Stimulated activated CD8-positive, alpha-beta memory T cell treated with anti-CD3 and anti-CD28 coated beads, Interleukin-15, amount 100 ng/mL, for 24 hours (primary cell): Measurements from ENCODE around the gene SPG11.
"Not testable (repeated sequence)": the region's sequence is repeated elsewhere in the genome, so short reads cannot be mapped to it uniquely, and the experiment has no call there.

Experiments
- DNase-seq: peaks from one replicate; pipeline ENCODE4 v3.0.0-alpha.2; 2020; ENCODE audit warnings: low read depth

The SPG11 gene

DNA sequence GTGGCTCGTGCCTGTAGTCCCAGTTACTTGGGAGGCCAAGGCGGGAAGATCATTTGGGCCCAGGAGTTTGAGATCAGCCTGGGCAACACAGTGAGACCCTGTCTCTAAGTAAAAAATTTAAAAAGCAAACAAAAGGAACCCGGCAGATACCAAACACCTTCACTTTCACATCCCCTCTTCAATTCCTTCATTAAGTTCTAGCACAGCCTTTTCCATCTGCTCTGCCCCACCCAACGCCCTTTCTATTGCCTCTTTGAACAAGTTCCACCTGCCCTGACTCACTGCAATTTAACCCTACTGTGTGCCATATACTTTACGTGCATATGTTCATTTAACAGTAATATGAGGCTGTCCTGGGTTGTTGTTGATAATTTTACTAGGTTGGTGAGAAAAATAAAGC, 12.4 kb upstream of the SPG11 start:
- no peak for DNase-seq

DNA sequence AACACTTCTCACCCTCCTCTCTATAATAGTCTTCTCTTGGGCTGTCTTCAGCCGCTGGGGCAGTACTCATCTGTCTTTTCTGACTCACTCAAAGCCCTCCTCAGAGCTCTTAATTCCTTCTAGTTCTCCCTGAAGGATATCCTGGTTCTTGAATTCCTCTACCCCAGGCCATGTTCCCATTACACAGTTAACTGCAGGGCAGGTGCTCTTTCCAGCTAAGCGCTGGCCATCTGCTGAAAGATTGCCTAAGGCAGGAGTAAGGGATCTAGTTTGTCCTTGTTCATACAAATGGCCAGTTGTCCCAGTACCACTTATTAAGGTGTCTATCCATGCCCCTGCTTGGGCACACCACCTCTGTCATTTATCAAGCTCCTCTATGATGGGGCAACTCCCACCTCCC, 10.2 kb upstream of the SPG11 start:
- no peak for DNase-seq

DNA sequence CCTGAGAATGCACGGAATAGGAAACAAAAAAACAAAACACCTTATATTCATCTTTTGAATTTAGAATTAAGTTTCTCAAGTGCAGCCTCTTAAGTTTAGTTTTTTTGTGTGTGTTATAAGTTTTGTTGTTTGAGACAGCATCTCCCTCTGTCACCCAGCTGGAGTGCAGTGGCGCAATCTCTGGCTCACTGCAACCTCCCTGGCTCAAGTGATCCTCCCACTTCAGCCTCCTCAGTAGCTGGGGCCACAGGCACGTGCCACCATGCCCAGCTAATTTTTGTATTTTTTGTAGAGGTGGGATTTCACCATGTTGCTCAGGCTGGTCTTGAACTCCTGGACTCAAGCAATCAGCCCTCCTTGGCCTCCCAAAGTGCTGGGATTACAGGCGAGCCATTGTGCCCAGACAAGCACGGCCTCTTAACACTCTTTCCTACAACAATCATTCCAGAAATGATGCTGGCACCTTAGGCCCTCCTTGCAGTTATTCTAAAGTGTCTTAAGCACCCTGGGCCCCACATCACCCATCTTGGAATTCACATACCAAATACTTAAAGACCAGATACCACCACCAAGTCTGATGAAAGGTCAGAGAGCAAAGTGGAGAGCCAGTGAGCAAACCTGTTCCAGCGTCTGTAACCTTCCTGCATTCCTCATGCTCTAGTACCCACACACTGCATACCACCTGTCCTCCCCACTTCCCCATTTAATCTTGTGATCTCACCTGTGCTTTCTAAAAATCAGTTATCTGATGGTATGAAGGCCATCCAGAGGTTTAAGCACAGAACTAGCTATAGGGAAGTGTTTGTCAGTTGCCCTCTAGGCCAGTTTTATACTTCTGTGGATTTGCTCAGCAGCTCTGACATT, 6.9 kb upstream of the SPG11 start:
- DNase-seq = no peak

DNA sequence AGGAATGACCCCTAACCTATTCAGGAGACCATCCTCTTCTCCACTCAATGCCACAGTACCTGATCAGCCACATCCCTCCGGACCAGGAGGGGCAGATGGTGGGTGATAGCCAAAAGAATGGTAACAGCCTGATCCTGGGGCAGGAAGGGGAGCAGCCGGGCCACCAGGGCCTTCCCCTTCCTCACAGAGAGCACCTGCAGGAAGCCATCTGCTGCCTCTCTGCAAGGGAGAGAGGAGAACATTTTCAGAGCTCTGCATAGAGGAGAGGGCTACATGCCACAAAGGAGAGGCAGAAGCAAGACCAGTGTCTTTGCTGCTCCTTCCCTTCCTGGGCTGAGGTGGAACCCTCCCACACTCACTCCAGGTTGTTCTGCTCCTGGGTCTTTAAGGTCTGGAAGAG, 5.5 kb upstream of the SPG11 start:
- DNase-seq = no peak

DNA sequence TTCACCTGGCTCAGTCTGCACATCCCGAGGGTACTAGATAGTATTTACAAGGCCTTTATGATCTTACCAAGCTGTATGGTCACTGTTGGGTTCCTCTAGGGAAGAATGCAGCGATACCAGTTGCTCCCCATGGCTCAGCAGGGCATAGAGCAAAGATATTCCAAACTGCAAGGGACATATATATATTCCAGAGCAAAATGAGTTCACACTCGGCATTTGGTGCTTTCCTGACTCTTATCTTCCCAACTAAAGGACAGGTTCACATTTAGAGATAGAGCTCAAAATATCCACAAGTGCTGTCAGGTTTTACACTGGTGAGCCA, 3.5 kb upstream of the SPG11 start:
- DNase-seq = no peak

DNA sequence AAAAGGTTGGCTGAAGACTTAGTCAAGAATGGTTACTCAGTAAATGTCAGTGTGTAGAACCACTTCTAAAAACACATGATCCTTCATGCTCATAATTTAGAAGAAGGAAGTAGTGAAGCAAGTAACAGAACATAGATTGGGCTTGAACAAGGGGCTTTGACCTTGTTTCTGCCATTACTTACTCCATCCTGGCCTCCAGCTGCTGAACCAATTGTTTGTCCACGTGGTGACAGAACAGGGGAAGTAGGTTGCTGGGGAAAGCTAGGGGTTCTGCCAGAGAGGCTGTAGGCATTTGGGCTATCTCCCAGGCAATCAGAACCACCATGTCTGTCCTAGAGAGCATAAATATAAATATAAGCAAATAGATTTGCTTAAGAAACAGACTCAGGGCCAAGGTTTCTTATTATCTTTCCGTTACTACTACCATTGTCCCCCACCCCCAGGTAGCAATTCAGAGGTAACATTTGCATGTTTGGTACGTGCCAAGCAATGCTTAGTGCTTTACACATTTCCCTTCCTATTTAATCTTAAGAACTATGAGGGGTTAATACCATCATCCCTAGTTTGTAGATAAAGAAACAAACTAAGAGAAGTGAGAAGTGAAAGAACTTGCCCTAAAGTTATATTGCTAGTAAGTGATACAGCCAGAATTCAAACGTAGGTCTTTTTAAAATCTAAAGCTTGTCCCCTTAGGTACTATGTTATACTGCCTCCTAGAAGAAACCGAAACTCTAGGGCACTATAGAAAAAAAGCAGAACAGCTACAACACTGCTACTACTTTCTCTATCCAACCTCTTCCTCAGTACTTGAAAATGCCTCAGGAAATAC, 3.0 kb upstream of the SPG11 start:
- no peak for DNase-seq

DNA sequence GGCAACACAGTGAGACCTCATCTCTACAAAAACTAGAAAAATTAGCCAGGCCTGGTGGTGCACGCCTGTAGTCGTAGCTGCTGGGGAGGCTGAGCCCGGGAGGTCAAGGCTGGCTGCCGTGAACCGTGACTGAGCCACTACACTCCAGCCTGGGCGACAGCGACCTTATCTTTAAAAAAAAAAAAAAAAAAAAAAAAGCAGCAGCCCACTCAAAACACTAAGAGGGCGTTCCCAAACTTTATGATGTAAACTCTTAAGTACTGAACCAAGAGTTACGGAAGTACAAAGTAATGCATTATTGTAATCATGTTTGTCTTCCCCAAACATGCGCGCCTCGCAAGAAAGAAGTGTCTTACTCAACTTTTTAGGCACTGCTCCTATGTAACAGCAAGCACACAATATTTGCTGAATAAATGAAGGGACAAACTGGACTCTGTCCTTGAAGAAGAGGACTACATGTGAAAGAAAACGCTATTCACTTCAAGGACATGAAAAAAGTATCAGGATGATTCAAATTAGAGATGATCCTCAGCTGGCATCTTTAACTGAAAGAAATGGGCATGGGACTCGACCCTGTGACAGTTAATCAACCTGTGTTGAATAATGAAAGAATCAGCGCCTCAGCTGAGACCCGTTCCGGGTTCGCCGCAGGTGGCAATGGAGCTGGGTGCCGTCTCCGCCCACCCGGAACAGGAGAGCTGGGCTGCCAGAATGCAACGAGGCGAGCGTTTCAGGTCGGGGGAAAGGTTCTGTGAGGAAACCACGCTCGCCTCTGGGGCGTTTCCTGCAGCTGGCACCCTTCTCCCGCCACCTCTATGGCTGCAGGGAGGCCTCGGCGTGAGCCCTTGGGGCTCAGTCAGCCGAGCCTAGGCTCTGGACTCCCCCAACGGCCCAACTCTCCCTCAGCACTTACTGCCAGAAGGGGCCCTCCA, 718 bp downstream of the SPG11 start:
- DNase-seq = peak; percentile 43

DNA sequence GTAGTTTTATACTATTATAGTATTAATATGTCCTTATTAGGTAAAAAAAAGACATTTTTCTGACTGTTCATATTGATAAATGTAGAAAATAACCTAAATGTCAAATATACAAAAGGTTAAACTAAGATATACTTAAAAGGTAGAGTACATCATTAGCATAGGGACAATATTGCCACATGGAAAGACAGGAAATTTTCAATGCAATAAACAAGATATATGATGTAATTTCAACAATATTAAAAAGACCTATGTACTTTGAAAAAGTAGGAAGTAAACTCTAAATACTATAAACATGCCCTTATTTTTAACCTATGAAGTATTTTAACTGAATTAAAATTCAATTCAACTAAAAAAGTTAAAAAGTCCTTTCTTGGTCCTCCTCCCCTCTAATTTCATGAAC, 1.9 kb downstream of the SPG11 start:
- no peak for DNase-seq

DNA sequence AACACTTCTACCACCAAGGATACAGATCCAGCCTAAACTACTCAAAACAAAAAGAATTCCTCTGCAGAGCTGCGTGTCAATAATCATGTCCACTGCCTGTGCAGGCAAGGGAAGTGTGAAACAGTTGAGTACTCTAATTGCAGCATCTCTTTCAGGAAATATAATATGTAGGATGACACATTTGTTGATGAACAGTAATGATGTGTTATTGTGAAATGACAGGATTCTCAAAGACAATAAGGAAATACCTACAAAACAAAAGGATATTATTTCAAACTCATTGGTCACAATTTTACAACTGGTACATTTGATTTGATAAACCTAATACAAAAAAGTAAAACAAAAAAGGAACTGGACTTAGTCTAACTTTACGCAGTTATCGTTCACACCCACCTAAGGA, 4.4 kb downstream of the SPG11 start:
- DNase-seq = no peak

DNA sequence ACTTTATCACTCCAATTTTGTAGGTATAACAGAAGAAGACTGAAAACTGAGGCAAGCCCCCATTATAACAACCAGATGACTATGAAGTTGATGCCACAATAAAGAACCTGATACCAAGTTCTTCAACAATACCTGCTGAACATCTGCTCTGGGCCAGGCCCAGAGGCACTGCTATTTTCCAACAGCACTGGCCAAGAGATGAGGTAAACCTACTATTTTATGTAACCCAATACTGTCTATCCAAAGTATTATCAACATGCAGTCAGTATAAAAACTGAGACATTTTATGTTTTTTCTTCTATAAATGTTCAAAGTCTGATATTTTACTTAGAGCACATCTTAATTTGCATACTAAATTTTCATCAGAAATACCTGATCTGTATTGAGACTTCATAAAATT, 6.1 kb downstream of the SPG11 start:
- DNase-seq = no peak

DNA sequence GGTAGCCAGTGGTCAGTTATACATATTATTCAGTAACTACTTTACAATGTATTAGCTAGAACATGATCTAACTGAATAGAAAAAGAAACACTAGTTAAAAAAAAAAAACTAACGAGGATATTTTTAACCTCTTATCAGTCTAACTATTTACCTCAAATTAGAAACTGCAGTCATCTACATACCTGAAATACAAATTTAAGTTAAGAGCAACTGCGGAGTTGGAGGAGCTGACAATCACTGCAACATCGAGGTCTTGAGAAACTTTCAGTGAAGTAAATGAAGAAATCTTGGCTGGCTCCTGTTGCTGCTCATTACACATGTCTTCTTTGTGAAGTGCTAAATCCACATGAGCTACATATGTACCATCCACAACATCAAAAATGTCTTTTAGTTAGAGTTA, 6.5 kb downstream of the SPG11 start:
- no peak for DNase-seq

DNA sequence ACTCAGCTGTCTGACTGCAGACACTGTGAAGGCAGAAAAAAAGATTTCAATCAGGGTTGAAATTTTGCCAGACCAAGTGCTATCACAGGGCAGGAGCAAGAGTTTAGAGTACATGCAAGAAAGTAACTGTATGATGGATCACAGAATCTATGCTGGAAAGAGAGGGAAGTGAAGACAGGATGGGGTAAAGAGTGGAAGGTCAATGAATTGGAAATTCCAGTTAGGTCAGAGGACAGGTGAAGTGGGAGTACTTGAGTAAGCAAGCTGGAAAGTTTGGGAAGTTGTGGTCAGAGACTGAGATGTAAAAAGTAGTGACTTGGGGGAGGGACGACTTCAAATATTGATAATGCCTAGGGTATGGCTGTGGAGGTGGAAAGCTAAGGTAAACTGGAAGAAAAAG, 7.2 kb downstream of the SPG11 start:
- DNase-seq = no peak

DNA sequence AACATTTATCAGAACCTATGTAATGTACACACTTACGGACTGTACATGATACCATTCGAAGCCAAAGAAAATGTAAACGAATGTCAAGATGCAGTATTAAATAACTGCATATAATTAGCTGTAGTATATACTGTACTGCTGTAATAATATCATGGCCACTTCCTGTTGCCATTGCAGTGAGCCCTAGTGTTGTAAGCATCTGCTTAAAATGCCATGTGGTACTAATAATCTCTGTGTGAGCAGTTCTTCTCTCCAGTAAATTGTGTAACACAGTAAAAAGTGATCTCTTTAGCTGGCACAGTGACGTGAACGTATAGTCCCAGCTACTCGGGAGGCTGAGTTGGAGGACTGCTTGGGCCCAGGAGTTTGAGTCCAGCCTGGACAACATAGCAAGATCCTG, 8.6 kb downstream of the SPG11 start:
- no peak for DNase-seq

DNA sequence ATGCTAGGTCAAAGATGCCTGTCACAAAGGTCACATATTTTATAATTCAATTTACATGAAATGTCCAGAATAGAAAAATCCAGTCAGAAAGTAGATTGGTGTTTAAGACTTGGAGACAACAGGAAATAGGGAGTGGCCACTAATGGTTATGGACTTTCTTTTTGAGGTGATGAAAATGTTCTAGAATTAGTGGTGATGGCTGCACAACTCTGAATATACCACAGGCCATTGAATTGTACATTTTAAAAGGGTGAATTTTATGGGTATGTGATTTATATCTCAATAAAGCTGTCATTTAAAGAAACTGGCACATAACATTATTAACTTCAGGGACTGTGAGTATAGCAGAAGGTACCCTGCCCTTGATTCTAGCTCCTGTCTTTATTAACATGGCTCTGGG, 15.8 kb downstream of the SPG11 start:
- DNase-seq = no peak

DNA sequence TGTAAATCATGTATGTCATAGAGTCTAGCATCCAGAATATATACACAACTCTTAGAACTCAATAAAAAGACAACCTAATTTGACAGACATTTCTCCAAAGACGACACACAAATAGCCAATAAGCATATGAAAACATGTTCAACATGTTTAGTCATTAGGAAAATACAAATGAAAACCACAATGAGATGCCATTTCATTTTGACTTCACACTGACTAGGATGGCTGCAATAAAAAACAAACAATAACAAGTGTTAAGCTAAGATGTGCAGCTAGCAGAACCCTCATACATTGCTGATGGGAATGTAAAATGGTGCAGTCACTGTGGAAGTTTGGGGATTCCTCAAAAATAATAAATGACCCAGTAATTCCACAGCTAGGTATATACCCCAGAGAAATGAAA, 16.4 kb downstream of the SPG11 start:
- DNase-seq = no peak

DNA sequence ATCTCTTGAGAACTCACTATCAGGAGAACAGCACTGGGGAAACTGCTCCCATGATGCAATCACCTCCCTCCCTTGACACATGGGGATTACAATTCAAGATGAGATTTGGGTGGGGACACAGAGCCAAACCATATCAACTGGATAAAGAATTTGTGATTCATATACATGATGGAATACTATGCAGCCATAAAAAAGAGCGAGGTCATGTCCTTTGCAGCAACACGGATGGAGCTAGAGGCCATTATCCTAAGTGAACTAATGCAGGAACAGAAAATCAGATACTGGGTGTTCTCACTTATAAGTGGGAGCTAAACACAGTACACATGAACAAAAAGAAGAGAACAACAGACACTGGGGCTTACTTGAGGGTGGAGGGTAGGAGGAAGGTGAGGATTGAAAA, 17.0 kb downstream of the SPG11 start:
- no peak for DNase-seq

DNA sequence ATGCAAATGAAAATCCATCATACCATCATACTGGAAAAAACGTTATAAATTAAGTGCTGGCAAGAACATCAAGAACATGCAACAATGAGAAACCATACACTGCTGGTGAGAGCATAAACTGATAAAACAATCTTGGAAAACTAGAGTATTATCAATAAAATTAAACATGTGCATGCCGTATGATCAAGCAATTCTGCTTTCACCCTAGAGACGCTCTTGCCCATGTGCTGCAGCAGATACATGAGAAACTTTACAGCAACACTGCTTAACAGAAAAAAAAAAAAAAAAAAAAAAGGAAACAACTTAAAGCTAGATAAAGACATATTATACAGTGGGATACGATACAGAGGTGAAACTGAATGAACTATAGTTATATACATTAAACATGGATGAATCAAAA, 21.8 kb downstream of the SPG11 start:
- no peak for DNase-seq

DNA sequence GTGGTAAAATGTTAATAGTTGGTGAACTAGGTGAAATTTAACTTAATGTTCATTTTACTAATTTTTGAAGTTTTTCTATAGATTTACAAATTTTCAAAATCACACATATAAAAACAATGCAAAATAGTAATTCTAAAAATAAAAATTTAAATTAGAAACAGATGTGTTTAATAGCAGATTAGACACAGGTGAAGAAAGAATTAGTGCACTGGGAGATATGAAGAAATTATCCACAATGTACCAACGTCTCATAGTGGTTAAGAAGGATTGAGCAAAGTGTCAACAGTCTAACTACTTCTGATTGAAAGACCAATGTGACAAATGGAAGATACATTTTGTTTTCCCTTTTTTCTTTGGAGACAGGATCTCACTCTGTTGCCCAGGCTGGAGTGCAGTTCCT, 26.5 kb downstream of the SPG11 start:
- DNase-seq = no peak

DNA sequence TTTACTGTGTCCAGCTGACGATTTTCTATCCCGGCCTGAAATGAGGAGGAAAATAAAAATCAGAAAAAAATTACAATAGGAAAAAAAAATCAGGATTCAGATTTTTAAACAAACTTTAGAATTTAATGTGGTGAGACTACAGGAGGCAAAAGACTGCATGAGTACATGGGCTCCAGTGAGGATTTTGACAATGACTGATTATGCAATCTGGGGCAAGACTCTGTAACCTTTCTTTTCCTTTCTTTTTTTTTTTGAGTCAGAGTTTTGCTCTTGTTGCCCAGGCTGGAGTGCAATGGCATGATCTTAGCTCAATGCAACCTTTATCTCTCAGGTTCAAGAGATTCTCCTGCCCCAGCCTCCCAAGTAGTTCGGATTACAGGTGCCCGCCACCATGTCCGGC, 29.9 kb downstream of the SPG11 start:
- no peak for DNase-seq

DNA sequence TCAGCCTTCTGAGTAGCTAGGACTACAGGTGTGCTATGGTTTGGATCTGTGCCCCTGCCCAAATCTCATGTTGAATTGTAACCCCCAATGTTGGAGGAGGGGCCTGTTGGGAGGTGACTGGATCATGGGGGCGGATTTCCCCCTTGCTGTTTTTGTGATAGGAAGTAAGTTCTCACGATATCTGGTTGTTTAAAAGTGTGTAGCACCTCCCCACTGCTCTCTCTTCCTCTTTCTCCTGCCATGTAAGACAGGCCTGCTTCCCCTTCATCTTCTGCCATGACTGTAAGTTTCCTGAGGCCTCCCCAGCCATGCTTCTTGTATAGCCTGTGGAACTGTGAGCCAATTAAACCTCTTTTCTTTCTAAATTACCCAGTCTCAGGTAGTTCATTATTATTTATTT, 38.2 kb downstream of the SPG11 start:
- not testable (repeated sequence) for DNase-seq

DNA sequence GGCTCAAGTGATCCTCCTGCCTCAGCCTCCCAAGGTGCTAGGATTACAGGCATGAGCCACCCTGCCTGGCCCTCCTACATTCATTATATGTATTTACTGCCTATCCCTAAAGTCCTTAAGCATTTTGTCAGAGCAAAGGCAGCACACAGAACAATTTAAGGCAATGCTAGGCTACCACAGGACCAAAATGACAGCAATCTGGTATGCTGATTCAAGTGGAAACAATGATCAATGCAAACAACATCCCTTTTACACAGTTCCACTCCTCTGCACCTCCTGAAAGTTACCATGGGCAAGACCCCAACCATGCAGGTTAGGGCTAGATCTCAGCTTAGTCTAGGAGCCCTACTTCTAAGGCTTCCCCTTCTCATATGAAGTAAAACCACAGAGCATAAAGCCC, 40.3 kb downstream of the SPG11 start:
- DNase-seq = no peak

DNA sequence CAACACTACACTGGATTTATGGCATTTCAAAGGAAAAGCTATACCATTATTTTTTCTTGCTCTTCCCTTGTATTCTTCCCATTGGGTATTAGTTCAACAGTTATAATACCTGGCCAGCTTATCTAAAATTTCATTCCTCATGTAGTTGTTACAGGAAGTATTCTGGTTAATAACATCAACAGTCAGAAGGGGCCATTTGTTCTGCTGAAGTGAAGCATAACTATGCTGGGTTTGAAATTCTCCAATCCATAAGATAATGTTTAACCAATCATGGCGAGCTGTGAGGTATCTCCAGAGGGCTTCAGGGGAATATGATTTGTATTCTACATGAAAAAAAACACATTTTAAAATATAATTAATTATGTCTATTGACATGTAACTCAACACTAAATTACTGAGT, 43.4 kb downstream of the SPG11 start:
- no peak for DNase-seq

DNA sequence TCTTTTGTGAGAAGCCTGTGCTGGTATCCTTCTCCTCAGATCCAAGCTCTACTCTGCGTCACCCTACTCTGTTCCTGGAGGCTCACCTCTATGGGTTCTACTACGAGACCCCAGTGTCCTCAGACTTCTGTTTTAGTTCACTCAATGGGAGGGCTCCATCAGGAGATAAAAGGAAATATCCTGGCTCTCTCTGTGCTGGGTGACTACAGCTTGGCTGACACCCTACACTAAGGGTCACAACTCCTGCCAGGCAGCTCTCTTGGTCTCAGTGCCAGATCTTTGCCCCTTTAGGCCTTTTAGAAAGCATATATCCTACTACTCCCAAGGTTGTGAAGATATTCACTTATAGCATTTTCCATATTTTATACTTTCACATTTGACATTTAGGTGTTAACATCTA, 46.5 kb downstream of the SPG11 start:
- DNase-seq = no peak
